Measurements from ENCODE around the gene MGAT4A.
"Not testable (repeated sequence)": the region's sequence is repeated elsewhere in the genome, so short reads cannot be mapped to it uniquely, and the experiment has no call there.

Gene MGAT4A

GRCh38 chr2:98601532-98602132 is 129.3 kb downstream of the MGAT4A start:
- DNase-seq, result peak; percentile 33

GRCh38 chr2:98598781-98599428 is 132.0 kb downstream of the MGAT4A start:
- no peak for DNase-seq

- not testable (repeated sequence) for DNase-seq
Measured at GRCh38 chr2:98594665-98595064, 136.3 kb downstream of the MGAT4A start.

GRCh38 chr2:98592565-98592964 is 138.4 kb downstream of the MGAT4A start:
- DNase-seq, result no peak

GRCh38 chr2:98589489-98589888 is 141.4 kb downstream of the MGAT4A start:
- DNase-seq, result no peak

- DNase-seq, result no peak
Measured at GRCh38 chr2:98588880-98589431, 142.0 kb downstream of the MGAT4A start.

- no peak for DNase-seq
Measured at GRCh38 chr2:98586551-98587140, 144.3 kb downstream of the MGAT4A start.

- no peak for DNase-seq
Measured at GRCh38 chr2:98585386-98585785, 145.5 kb downstream of the MGAT4A start.

GRCh38 chr2:98583816-98584618 is 146.9 kb downstream of the MGAT4A start:
- no peak for DNase-seq

- no peak for DNase-seq
Measured at GRCh38 chr2:98583276-98583675, 147.7 kb downstream of the MGAT4A start.

- no peak for DNase-seq
Measured at GRCh38 chr2:98582523-98582922, 148.4 kb downstream of the MGAT4A start.

GRCh38 chr2:98580656-98581284 is 150.2 kb downstream of the MGAT4A start:
- DNase-seq, result no peak

GRCh38 chr2:98579926-98580325 is 151.0 kb downstream of the MGAT4A start:
- DNase-seq, result no peak

- no peak for DNase-seq
Measured at GRCh38 chr2:98578231-98578630, 152.7 kb downstream of the MGAT4A start.

GRCh38 chr2:98577313-98577712 is 153.6 kb downstream of the MGAT4A start:
- DNase-seq, result no peak

- no peak for DNase-seq
Measured at GRCh38 chr2:98576666-98577312, 154.1 kb downstream of the MGAT4A start.

- DNase-seq, result no peak
Measured at GRCh38 chr2:98573426-98573825, 157.5 kb downstream of the MGAT4A start.

GRCh38 chr2:98572676-98573075 is 158.3 kb downstream of the MGAT4A start:
- no peak for DNase-seq

GRCh38 chr2:98572211-98572610 is 158.7 kb downstream of the MGAT4A start:
- DNase-seq, result no peak

- no peak for DNase-seq
Measured at GRCh38 chr2:98571796-98572195, 159.1 kb downstream of the MGAT4A start.

GRCh38 chr2:98571121-98571701 is 159.7 kb downstream of the MGAT4A start:
- no peak for DNase-seq

GRCh38 chr2:98570356-98570755 is 160.6 kb downstream of the MGAT4A start:
- no peak for DNase-seq

Data from eye (tissue), 1 donor.